BE2C (cell line): Measurements from ENCODE around the gene SNRPB. TPM values are rescaled to one million over a fixed set of nuclear protein-coding genes. Genes with fewer than 3 reads are reported as not detected.
A peak's percentile ranks its signal among the peaks of the same experiment; 100 is the strongest.

Experiments used
- DNase-seq: peaks from one replicate; pipeline ENCODE4 v3.0.0-alpha.2; 2020
- H3K27me3 ChIP-seq: fragments of 250-450 bp; sonication (Bioruptor Pico); 2 replicates; pipeline ENCODE4 v1.5.1; 2020; ENCODE audit warnings: mild to moderate bottlenecking
- H3K36me3 ChIP-seq: fragments of 250-450 bp; sonication (Bioruptor Pico); 2 replicates; pipeline ENCODE4 v1.5.1; 2020; ENCODE audit warnings: mild to moderate bottlenecking
- H3K4me1 ChIP-seq: fragments of 250-450 bp; sonication (Bioruptor Pico); 2 replicates; pipeline ENCODE4 v1.5.1; 2020
- H3K4me3 ChIP-seq: 2 replicates; pipeline ENCODE4 v1.5.1; 2011; ENCODE audit warnings: low read depth, low read length
- H3K9me3 ChIP-seq: fragments of 250-450 bp; sonication (Bioruptor Pico); 2 replicates; pipeline ENCODE4 v1.5.1; 2020
- polyA plus RNA-seq: library from polyadenylated mRNA; unstranded; fragments of >200 nt; gene quantifications from one replicate; pipeline ENCODE4 v1.2.1, GENCODE V29; 2012; ENCODE audit warnings: low read depth, missing spikeins; ENCODE audit not compliant: insufficient read length, insufficient read depth
- TF ChIP-seq, protein P1 (sequence below): IDR thresholded peaks from 2 replicates; pipeline ENCODE4 v1.5.1; 2012; ENCODE audit warnings: mild to moderate bottlenecking, low read depth, low read length

Gene SNRPB
- polyA plus RNA-seq, result 215 TPM

DNA sequence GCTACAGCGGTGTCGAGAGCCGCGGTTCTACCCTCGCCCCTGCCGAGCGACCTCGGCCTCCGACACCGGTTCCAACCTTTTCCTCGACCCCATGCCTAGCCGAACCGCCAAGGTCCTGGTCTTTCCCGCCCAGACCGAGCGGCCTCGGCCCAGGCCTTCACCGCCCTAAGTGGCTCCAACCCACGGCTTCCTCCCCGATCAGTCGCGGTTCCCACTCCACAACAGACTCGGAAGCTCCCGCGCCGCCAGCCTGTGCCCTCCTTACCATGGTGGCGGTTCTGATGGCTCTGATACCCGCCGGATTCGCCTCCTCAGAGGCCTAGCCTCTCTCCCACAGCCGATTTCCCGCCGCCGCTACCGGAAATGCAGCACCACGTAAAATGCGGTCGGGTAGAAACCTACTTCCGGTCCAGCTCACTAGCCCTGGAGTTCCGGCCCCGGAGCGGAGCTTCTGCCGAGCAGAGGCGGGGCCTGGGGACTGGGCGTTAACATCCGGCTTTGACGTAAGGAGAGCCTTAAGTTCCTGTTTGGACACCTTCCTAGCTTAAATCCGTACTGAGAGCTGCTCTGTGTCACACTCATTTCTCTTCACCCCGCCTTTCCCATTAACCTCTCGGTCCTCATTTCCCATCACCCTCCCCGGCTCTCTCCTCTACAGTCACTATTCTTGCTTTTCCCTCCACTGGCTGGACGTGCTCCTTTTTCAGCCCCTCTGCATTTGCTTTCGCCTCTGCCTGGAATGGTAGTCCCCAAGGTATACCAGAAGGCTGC lies at the start of gene SNRPB:
SNRPB (minus strand) TSS at position 367 of the 771 bp plus-strand sequence; CDS start at position 268, 99 bp downstream.
- TF ChIP-seq, protein P1, sequence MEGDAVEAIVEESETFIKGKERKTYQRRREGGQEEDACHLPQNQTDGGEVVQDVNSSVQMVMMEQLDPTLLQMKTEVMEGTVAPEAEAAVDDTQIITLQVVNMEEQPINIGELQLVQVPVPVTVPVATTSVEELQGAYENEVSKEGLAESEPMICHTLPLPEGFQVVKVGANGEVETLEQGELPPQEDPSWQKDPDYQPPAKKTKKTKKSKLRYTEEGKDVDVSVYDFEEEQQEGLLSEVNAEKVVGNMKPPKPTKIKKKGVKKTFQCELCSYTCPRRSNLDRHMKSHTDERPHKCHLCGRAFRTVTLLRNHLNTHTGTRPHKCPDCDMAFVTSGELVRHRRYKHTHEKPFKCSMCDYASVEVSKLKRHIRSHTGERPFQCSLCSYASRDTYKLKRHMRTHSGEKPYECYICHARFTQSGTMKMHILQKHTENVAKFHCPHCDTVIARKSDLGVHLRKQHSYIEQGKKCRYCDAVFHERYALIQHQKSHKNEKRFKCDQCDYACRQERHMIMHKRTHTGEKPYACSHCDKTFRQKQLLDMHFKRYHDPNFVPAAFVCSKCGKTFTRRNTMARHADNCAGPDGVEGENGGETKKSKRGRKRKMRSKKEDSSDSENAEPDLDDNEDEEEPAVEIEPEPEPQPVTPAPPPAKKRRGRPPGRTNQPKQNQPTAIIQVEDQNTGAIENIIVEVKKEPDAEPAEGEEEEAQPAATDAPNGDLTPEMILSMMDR, result no peak
- Histone ChIP-seq H3K4me3 (peak within 1 kb of the TSS; percentile 87), H3K9me3 (no peaks in the 10 kb centered on the region), H3K36me3 (peaks cover 40% of the 10 kb centered on the region), H3K27me3 (no peaks in the 10 kb centered on the region), H3K4me1 (no peaks in the 10 kb centered on the region; the same call in 1 of the 2 replicates)
- DNase-seq, result peak; percentile 91

DNA sequence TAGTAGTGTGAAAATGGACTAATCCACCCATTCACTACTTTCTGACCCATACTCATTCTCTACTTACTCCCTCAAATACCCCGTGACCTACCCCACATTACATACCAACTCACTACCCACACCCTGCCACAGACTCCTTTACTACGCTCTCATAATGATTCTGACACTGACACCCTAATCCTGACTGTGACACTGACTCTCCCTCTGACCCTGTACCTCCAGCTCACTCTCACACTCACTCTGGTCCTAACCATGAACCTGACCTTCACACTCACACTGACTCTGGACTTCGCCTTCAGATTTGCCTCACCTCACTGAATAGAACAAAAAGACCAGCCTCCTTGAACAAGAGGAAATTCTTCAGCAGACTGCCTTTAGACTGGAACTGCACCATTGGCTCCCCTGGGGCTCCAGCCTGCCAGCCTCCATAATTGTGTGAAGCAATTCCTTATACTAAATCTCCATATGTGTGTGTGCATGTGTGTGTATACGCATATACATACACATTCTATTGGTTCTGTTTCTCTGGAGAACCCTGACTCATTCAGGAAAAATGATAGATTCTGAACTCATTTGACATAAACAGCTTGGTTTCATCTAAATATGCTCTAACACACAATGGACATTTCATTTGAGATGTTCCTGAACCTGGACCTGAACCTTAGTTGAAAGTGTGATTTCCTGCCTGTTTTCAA lies 48.7 kb upstream of the SNRPB start:
- H3K4me1 ChIP-seq, result no peaks in the 10 kb centered on the region
- H3K27me3 ChIP-seq, result no peaks in the 10 kb centered on the region
- no peaks in the 10 kb centered on the region for H3K9me3 ChIP-seq
- TF ChIP-seq, protein P1, result no peak
- no peaks in the 10 kb centered on the region for H3K36me3 ChIP-seq
- no peak for DNase-seq
- H3K4me3 ChIP-seq, result no peak overlapping the region

DNA sequence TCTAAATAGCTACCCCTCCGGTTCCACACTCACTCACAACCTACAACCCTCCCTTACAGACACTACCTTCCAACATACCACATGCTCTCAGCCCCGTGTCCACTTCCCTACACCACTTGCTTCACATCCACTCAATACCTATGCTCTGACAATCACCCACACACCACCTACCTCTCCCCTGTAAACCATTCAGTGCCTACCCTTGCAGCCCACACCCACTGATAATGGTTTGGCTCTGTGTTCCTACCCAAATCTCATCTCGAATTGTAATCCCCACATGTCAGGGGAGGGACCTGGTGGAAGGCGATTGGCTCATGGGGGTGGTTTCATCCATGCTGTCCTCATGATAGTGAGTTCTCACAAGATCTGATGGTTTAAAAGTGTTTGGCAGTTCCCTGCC lies 48.0 kb upstream of the SNRPB start:
- H3K4me3 ChIP-seq, result no peak overlapping the region
- DNase-seq, result no peak
- H3K9me3 ChIP-seq, result no peaks in the 10 kb centered on the region
- no peaks in the 10 kb centered on the region for H3K27me3 ChIP-seq
- TF ChIP-seq, protein P1, result no peak
- no peaks in the 10 kb centered on the region for H3K4me1 ChIP-seq
- H3K36me3 ChIP-seq, result no peaks in the 10 kb centered on the region

DNA sequence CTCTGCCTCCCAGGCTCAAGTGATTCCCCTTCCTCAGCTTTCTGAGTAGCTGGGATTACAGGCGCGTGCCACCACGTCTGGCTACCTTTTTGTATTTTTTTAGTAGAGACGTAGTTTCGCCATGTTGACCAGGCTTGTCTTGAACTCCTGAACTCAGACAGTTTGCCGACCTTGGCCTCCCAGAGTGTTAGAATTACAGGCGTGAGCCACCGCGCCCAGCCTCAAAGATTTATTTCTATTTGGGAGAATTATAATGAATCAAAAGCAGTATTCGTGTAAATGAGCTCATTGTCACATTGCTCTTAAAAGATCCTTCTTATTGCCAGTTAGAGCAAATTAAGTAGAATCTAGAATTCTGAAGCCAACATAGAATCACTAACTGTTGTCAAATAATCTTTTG lies 47.5 kb upstream of the SNRPB start:
- Histone ChIP-seq H3K9me3 (no peaks in the 10 kb centered on the region), H3K36me3 (no peaks in the 10 kb centered on the region), H3K27me3 (no peaks in the 10 kb centered on the region), H3K4me3 (no peak overlapping the region), H3K4me1 (no peaks in the 10 kb centered on the region)
- TF ChIP-seq, protein P1, result no peak
- DNase-seq, result no peak

DNA sequence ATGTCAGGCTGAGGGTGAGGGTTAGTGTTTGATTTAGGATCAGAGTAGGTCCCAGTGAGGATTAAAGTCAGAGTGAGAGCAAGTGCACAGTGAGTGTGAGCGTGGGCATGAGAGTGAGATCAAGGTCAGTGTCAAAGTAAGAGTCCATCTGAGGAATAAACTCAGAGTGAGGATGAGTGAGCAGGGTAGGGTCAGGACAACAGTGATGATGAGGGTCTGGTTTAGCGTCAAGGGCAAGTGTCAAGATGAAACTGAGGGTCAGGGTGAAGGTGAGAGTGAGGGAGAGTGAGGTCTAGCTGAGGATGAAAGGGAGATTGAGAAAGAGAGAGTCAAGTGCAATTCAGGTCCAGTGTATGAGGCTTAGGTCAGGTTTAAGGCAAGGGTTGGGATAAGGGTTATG lies 45.8 kb upstream of the SNRPB start:
- Histone ChIP-seq H3K36me3 (no peaks in the 10 kb centered on the region), H3K9me3 (no peaks in the 10 kb centered on the region), H3K4me1 (no peaks in the 10 kb centered on the region), H3K4me3 (no peak overlapping the region), H3K27me3 (no peaks in the 10 kb centered on the region)
- TF ChIP-seq, protein P1, result no peak
- no peak for DNase-seq

DNA sequence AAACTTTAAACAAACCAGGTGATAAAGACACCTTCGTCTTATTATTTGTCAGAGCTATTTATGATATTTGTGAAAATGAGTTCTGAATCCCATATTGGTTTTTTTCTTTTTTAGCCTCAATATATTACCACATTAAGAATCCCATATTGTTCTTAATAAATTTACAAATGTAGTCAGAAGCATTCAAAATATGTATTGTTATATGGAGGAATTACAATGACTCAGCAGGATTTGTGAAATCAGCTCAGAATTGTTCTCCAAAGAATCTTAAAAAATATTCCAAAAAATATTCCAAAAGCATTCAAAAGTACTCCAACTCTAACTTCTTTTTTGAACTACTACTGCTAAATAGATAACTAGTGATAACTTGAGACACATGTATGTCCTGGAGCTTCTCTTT lies 44.6 kb upstream of the SNRPB start:
- no peaks in the 10 kb centered on the region for H3K36me3 ChIP-seq
- H3K4me1 ChIP-seq, result no peaks in the 10 kb centered on the region
- H3K9me3 ChIP-seq, result no peaks in the 10 kb centered on the region
- no peak for DNase-seq
- TF ChIP-seq, protein P1, result no peak
- H3K4me3 ChIP-seq, result no peak overlapping the region
- no peaks in the 10 kb centered on the region for H3K27me3 ChIP-seq
